ENCODE data around the gene ZNF770.

- TF ChIP-seq EZH2 (IDR thresholded peaks at IDR 0.05; ENCODE audit: low read depth, unreplicated experiment) (no peak), POLR2AphosphoS5 (IDR thresholded peaks at IDR 0.05; ENCODE audit: low read depth) (no peak), CTCF (conservative IDR thresholded peaks at IDR 0.05; ENCODE audit: low read depth in 2 of 2) (no peak), CREB1 (CRISPR knock-in tag; IDR thresholded peaks at IDR 0.05; ENCODE audit: low read depth) (no peak), JUNB (IDR thresholded peaks at IDR 0.05; ENCODE audit: unreplicated experiment) (no peak), EZH2phosphoT487 (IDR thresholded peaks at IDR 0.05; ENCODE audit: unreplicated experiment) (no peak), STAT1 (IDR thresholded peaks at IDR 0.05; ENCODE audit: unreplicated experiment) (no peak)
- TF ChIP-seq, protein P1, sequence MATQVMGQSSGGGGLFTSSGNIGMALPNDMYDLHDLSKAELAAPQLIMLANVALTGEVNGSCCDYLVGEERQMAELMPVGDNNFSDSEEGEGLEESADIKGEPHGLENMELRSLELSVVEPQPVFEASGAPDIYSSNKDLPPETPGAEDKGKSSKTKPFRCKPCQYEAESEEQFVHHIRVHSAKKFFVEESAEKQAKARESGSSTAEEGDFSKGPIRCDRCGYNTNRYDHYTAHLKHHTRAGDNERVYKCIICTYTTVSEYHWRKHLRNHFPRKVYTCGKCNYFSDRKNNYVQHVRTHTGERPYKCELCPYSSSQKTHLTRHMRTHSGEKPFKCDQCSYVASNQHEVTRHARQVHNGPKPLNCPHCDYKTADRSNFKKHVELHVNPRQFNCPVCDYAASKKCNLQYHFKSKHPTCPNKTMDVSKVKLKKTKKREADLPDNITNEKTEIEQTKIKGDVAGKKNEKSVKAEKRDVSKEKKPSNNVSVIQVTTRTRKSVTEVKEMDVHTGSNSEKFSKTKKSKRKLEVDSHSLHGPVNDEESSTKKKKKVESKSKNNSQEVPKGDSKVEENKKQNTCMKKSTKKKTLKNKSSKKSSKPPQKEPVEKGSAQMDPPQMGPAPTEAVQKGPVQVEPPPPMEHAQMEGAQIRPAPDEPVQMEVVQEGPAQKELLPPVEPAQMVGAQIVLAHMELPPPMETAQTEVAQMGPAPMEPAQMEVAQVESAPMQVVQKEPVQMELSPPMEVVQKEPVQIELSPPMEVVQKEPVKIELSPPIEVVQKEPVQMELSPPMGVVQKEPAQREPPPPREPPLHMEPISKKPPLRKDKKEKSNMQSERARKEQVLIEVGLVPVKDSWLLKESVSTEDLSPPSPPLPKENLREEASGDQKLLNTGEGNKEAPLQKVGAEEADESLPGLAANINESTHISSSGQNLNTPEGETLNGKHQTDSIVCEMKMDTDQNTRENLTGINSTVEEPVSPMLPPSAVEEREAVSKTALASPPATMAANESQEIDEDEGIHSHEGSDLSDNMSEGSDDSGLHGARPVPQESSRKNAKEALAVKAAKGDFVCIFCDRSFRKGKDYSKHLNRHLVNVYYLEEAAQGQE (IDR thresholded peaks at IDR 0.05; ENCODE audit: unreplicated experiment), result no peak
These were observed 36.1 kb downstream of the ZNF770 start for GRCh38 chr15:34951993-34952392.
